B cell (primary cell): ENCODE measurements around the gene ADAM30. TPM values are rescaled to one million over a fixed set of nuclear protein-coding genes. Genes with fewer than 3 reads are reported as not detected.

Source experiments
- ATAC-seq: fragments of 200-7000 bp; cut with Tn5 transposase; one replicate; pipeline ENCODE4 v1.10.0; 2021; ENCODE audit warnings: low read depth, mild to moderate bottlenecking, moderate number of reproducible peaks, moderate library complexity
- CTCF ChIA-PET: fragments of 350-600 bp; sonication (Branson Sonifier 250); formaldehyde crosslinking; loops from one replicate; lab custom pipeline; 2021; ENCODE audit warnings: antibody characterized with exemption, inconsistent platforms; lab: Charles Lee
- POLR2A ChIA-PET: fragments of 350-600 bp; sonication (Branson Sonifier 250); formaldehyde crosslinking; loops from one replicate; lab custom pipeline; 2021; ENCODE audit warnings: antibody characterized with exemption; lab: Charles Lee
- DNase-seq: peaks from one replicate; pipeline ENCODE4 v3.0.0; 2013
- H2AFZ ChIP-seq: 2 replicates; pipeline ENCODE4 v1.6.1; 2012; ENCODE audit warnings: mild to moderate bottlenecking, low read depth, low read length; ENCODE audit not compliant: insufficient read depth, poor library complexity, severe bottlenecking
- H3K27ac ChIP-seq, 2 donors: 1 replicate in 1 of 2; 2 replicates in 1 of 2; pipeline ENCODE4 v1.5.1; 2012 to 2013; ENCODE audit warnings: low read length in 2 of 2, mild to moderate bottlenecking in 2 of 2, moderate library complexity in 1 of 2
- H3K27me3 ChIP-seq, 4 experiments: fragments of 200-600 bp in 1 of 4; sonication (generic) in 1 of 4; replicated peaks in 1 of 4; 1 replicate in 2 of 4; 2 replicates in 2 of 4; pipeline versions ENCODE4 v1.6.1 to v1.7.0; 2013 to 2016; ENCODE audit warnings: low read length in 3 of 4, mild to moderate bottlenecking in 2 of 4, mixed read lengths in 1 of 4, moderate library complexity in 1 of 4; ENCODE audit not compliant: insufficient read depth in 4 of 4, control insufficient read depth in 3 of 4; ENCODE audit errors: control extremely low read depth in 1 of 4
- H3K36me3 ChIP-seq, 2 experiments: replicated peaks in 1 of 2; 1 replicate in 1 of 2; 2 replicates in 1 of 2; pipeline versions ENCODE4 v1.6.1 to v1.7.1; 2013; ENCODE audit warnings: low read length in 1 of 2; ENCODE audit not compliant: insufficient read depth in 2 of 2, control insufficient read depth in 1 of 2; ENCODE audit errors: control extremely low read depth in 1 of 2, extremely low read depth in 1 of 2
- H3K4me1 ChIP-seq, 2 donors: fragments of 200-600 bp in 1 of 2; sonication (generic) in 1 of 2; 1 replicate in 1 of 2; 2 replicates in 1 of 2; pipeline versions ENCODE4 v1.5.1 to v1.6.1; 2013 to 2017; ENCODE audit warnings: low read length in 2 of 2; ENCODE audit not compliant: control insufficient read depth in 2 of 2, insufficient read depth in 2 of 2
- H3K4me2 ChIP-seq: replicated peaks from 2 replicates; pipeline ENCODE3; 2012; ENCODE audit warnings: mild to moderate bottlenecking, low read depth, low read length; ENCODE audit not compliant: poor library complexity, severe bottlenecking
- H3K4me3 ChIP-seq, 5 experiments: fragments of 200-600 bp in 1 of 5; sonication (generic) in 1 of 5; 1 replicate in 3 of 5; 2 replicates in 2 of 5; pipeline versions ENCODE4 v1.5.1 to v1.7.0; 2011 to 2016; ENCODE audit warnings: low read length in 4 of 5, mild to moderate bottlenecking in 4 of 5, low read depth in 2 of 5, control low read depth in 1 of 5, moderate library complexity in 1 of 5; ENCODE audit not compliant: insufficient read depth in 1 of 5; ENCODE audit errors: control extremely low read depth in 1 of 5, extremely low read depth in 1 of 5
- H3K79me2 ChIP-seq: fragments of 200-600 bp; sonication (generic); one replicate; pipeline ENCODE4 v1.6.0; 2016; ENCODE audit warnings: low read length; ENCODE audit not compliant: control insufficient read depth, insufficient read depth
- H3K9ac ChIP-seq: fragments of 200-600 bp; sonication (generic); 2 replicates; pipeline ENCODE4 v1.6.1; 2017; ENCODE audit warnings: mild to moderate bottlenecking, low read length, moderate library complexity
- H3K9me3 ChIP-seq, 3 donors: one replicate each; pipeline versions ENCODE4 v1.6.1 to v1.7.1; 2013; ENCODE audit warnings: low read length in 2 of 3; ENCODE audit not compliant: control insufficient read depth in 2 of 3, insufficient read depth in 1 of 3; ENCODE audit errors: control extremely low read depth in 1 of 3
- H4K20me1 ChIP-seq: 2 replicates; pipeline ENCODE4 v1.6.0; 2012; ENCODE audit warnings: mild to moderate bottlenecking, low read length; ENCODE audit not compliant: insufficient read depth, control insufficient read depth, poor library complexity, severe bottlenecking
- H3K27ac Mint-ChIP-seq: one replicate; pipeline ENCODE4 v1.8.0; 2021; ENCODE audit warnings: mixed read lengths
- H3K27me3 Mint-ChIP-seq: one replicate; pipeline ENCODE4 v1.8.0; 2021; ENCODE audit warnings: mixed read lengths
- H3K4me1 Mint-ChIP-seq: one replicate; pipeline ENCODE4 v1.8.0; 2021; ENCODE audit warnings: mixed read lengths
- H3K4me3 Mint-ChIP-seq: one replicate; pipeline ENCODE4 v1.8.0; 2021; ENCODE audit warnings: mixed read lengths
- H3K9me3 Mint-ChIP-seq: one replicate; pipeline ENCODE4 v1.8.0; 2022; ENCODE audit warnings: mixed read lengths; ENCODE audit not compliant: insufficient read depth
- EZH2 ChIP-seq: IDR thresholded peaks from 2 replicates; pipeline ENCODE4 v1.6.1; 2012; ENCODE audit warnings: borderline replicate concordance, low read depth, mild to moderate bottlenecking, moderate library complexity, low read length; ENCODE audit not compliant: insufficient read depth, poor library complexity, severe bottlenecking
- WGBS: methylation state at CpG from one replicate; pipeline ENCODE4 v1.1.5; 2013; ENCODE audit warnings: missing lambda C conversion rate; ENCODE audit not compliant: insufficient coverage; 5-methylcytosine and 5-hydroxymethylcytosine counted together
- intact Hi-C: fragments of 100-400 bp; cut with micrococcal nuclease; formaldehyde crosslinking; loops from one replicate; pipeline ENCODE4 v1.10.0; 2022
- polyA minus RNA-seq: library from RNA; depleted of rRNA, polyadenylated mRNA; stranded (reverse); fragments of >200 nt; gene quantifications from 2 replicates; pipeline ENCODE4 v1.2.3, GENCODE V29; 2012
- polyA plus RNA-seq: library from polyadenylated mRNA; depleted of rRNA; stranded (reverse); fragments of >200 nt; gene quantifications from 2 replicates; pipeline ENCODE4 v1.2.3, GENCODE V29; 2012
- total RNA-seq, 2 donors: library from RNA; stranded (reverse); fragments of 120-200 nt in 1 of 2; gene quantifications; 1 replicate in 1 of 2; 2 replicates in 1 of 2; pipeline versions ENCODE4 v1.2.3 to v1.2.4, GENCODE V29; 2013 to 2022
- TF ChIP-seq, protein P1 (sequence below): fragments of 200-600 bp; IDR thresholded peaks from one replicate; pipeline ENCODE4 v1.8.0; 2022; ENCODE audit warnings: antibody characterized with exemption, mild to moderate bottlenecking

ADAM30 gene
- total RNA-seq: not detected in 2 replicates
- not detected for total RNA-seq (2013)
- not detected in 2 replicates for polyA plus RNA-seq
- not detected in 2 replicates for polyA minus RNA-seq

DNA sequence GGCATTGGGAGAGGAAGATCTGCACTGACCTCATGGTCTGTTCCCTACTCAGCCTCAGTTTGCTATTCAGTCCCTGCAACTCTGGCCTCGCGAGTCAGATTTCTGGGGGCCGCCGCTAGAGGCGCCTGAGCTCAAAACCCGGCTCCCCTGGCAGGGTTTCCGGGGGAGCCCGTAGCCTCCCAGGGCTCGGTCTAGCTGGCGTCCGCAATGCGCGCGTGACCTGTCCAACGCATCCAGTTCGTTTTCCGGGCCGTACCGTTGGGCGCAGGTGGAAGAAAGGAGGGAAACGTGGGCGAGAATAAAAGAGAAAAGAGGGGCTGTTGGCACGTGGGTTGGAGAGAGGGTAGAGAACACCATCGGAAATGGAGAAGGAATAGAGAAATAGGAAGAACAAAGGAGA is at the start of gene ADAM30:
Gene ADAM30 (minus strand): TSS at position 213 of the 400 bp plus-strand sequence. CDS start 179 bp downstream, at position 34.
- CTCF ChIA-PET: no interaction called here
- H3K27ac ChIP-seq: no peak within 1 kb of the TSS
- no peak within 1 kb of the TSS for H3K9ac ChIP-seq
- Mint-ChIP-seq H3K4me1 (no peaks in the 10 kb centered on the region), H3K9me3 (no peaks in the 10 kb centered on the region), H3K27me3 (peaks cover 18% of the 10 kb centered on the region), H3K27ac (no peak within 1 kb of the TSS), H3K4me3 (no peak within 1 kb of the TSS)
- POLR2A ChIA-PET: no interaction called here
- intact Hi-C loops: no loop called here
- no peak within 1 kb of the TSS for H3K4me3 ChIP-seq
- WGBS: 81% methylated on average over 23 of the region's 24 CpGs
- no peak within 1 kb of the TSS for H3K4me2 ChIP-seq
- peaks cover 0 to 11% (median 1%) of the 10 kb centered on the region in 4 experiments for H3K27me3 ChIP-seq
- H3K36me3 ChIP-seq: no peaks in the 10 kb centered on the region
- no peaks in the 10 kb centered on the region for H4K20me1 ChIP-seq
- DNase-seq (no peak), ATAC-seq (no peak)
- no peak within 1 kb of the TSS for H2AFZ ChIP-seq
- H3K9me3 ChIP-seq: peaks cover 0 to 6% (median 0%) of the 10 kb centered on the region in 3 donors
- no peak for TF ChIP-seq EZH2
- TF ChIP-seq, protein P1, sequence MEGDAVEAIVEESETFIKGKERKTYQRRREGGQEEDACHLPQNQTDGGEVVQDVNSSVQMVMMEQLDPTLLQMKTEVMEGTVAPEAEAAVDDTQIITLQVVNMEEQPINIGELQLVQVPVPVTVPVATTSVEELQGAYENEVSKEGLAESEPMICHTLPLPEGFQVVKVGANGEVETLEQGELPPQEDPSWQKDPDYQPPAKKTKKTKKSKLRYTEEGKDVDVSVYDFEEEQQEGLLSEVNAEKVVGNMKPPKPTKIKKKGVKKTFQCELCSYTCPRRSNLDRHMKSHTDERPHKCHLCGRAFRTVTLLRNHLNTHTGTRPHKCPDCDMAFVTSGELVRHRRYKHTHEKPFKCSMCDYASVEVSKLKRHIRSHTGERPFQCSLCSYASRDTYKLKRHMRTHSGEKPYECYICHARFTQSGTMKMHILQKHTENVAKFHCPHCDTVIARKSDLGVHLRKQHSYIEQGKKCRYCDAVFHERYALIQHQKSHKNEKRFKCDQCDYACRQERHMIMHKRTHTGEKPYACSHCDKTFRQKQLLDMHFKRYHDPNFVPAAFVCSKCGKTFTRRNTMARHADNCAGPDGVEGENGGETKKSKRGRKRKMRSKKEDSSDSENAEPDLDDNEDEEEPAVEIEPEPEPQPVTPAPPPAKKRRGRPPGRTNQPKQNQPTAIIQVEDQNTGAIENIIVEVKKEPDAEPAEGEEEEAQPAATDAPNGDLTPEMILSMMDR: no peak
- no peaks in the 10 kb centered on the region for H3K79me2 ChIP-seq
- no peaks in the 10 kb centered on the region for H3K4me1 ChIP-seq

DNA sequence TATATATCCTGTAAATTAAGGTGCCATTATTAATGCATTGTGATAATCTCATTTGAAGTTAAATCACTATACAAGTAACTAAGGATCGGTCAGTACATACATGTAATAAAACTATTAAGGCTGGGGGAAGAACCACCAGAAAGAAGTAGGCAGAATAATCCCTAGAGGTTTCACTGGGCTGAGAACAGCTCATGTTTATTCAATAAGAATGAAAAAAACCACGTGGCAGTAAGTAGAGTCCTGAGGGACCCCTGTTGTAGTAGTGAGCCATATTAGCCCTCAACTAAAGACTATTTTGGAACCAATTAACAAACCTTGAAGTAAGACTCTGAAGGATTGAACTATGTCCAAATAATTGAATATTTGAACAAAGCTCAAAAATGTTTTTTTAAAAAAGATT is 46.9 kb upstream of the ADAM30 start:
- no CpG with 5 or more reads among the region's 2 CpGs for WGBS
- POLR2A ChIA-PET: no interaction called here
- intact Hi-C loops: no loop called here

More for the DNA sequence above, 46.9 kb upstream of the ADAM30 start:
- peaks cover 4% of the 10 kb centered on the region for H3K4me1 Mint-ChIP-seq
- H3K9me3 ChIP-seq: peaks cover 0 to 1% (median 0%) of the 10 kb centered on the region in 3 donors
- CTCF ChIA-PET: interaction anchor here (0.5 to 1.9 kb wide), 5 partner anchors 8 to 1207 kb away, joined by 3 to 6 read pairs (median 4); no protein-coding TSS in a partner anchor
- no peaks in the 10 kb centered on the region for H4K20me1 ChIP-seq
- H3K27me3 ChIP-seq: no peaks in the 10 kb centered on the region
- no peaks in the 10 kb centered on the region for H3K27me3 Mint-ChIP-seq
- no peaks in the 10 kb centered on the region for H3K4me1 ChIP-seq
- no peak for ATAC-seq
- H3K36me3 ChIP-seq: peaks cover 36 to 69% of the 10 kb centered on the region in 2 experiments
- no peak overlapping the region for H3K27ac ChIP-seq
- no peak for DNase-seq
- no peak overlapping the region for H2AFZ ChIP-seq
- no peak overlapping the region for H3K9ac ChIP-seq
- H3K27ac Mint-ChIP-seq: no peak overlapping the region
- H3K4me3 Mint-ChIP-seq: no peak overlapping the region
- H3K4me2 ChIP-seq: no peak overlapping the region
- H3K4me3 ChIP-seq: no peak overlapping the region
- H3K9me3 Mint-ChIP-seq: no peaks in the 10 kb centered on the region
- H3K79me2 ChIP-seq: peaks cover 3% of the 10 kb centered on the region
- TF ChIP-seq EZH2: no peak
- TF ChIP-seq, protein P1: no peak
